GM19395 (cell line): Measurements from ENCODE around the gene HASPIN.

Experiments used
- ATAC-seq: cut with Tn5 transposase; IDR thresholded peaks from one replicate; pipeline ENCODE4 v1.9.1; 2021; ENCODE audit warnings: mild to moderate bottlenecking, moderate library complexity; ENCODE audit not compliant: unreplicated experiment

Gene HASPIN

DNA sequence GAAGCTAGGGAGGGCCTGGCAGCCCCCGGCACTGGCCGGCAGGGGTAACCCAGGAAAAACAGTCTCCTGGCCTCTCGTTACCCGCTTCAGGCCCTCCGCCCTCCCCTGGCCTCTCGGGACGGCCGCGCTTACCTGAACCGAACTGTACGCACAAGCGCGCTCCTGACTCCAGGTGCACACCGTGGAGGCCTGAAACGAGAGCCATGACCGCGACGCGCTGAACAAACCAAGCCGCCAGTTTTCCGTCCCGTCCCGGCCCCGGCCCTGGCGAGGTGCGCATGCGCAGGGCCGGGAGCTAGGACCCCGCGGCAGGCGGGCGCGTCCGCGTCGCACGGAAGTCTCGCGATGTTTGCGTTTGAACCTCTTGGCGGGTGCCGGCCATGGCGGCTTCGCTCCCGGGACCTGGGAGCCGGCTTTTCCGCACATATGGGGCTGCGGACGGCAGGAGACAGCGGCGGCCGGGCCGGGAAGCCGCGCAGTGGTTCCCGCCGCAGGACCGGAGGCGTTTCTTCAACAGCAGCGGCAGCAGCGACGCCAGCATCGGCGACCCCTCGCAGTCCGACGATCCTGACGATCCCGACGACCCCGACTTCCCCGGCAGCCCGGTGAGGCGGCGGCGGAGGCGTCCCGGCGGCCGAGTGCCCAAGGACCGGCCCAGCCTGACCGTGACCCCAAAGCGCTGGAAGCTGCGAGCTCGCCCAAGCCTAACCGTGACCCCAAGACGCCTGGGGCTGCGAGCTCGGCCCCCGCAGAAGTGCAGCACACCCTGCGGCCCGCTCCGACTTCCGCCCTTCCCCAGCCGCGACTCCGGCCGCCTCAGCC lies at the start of gene HASPIN:
TSS of gene HASPIN (plus strand) at position 348 of the 822 bp plus-strand sequence. CDS start at position 381, 33 bp downstream.
- peak; percentile 80 for ATAC-seq

DNA sequence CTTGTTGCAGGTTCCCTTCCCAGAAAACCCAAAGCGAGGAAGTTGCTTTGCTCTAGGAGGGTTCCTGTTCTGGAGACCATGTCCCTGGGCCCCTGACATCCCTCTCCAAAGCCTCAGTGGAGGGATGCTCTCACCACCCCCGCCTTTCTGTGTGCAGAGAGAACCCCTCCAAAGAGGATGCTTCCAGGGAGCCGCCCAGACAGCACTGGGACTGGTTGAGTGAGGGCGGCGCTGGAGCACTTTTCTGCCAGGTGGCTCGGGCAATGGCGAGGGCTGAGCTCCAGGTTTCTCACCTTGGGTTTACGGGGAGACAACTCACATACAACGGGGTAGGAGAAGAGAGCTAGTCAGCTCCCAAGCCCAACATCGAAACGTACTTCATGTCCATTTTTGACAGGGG lies 47.8 kb upstream of the HASPIN start:
- ATAC-seq = no peak

DNA sequence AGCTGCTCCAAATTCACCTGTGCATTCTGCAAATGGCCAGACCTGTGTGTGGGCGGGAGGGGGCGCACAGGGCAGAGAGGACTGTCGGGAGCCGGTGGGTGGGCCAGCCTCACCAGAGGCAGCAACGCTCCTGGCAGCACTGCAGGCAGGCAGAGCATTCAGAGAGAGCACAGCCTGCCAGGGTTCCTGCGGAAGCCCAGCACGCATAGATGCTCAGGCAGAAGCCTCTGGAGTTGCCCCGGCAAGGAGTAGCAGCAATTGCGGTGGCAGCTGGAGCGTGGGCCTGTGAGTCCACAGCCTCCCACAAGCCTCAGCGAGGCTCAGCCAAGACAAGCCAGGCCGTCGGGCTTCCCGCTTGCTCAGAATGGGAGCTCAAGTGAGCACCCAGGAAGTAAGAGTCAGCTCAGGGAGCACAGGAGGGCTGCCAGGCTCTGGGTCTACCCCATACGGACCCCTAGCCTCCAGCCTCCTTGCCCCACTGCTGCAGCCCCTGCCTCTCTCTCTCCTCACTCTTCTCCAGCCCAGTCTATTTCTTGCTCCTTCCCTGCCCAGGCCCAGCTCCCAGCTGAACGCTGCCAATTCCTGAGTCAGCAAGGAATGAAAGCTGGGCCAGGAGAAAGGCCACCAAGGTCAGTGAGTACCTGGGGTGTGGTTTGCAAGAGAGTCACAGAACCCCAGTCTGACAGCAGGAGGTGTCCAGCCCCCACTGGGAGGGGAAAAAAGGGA lies 45.4 kb upstream of the HASPIN start:
- no peak for ATAC-seq

DNA sequence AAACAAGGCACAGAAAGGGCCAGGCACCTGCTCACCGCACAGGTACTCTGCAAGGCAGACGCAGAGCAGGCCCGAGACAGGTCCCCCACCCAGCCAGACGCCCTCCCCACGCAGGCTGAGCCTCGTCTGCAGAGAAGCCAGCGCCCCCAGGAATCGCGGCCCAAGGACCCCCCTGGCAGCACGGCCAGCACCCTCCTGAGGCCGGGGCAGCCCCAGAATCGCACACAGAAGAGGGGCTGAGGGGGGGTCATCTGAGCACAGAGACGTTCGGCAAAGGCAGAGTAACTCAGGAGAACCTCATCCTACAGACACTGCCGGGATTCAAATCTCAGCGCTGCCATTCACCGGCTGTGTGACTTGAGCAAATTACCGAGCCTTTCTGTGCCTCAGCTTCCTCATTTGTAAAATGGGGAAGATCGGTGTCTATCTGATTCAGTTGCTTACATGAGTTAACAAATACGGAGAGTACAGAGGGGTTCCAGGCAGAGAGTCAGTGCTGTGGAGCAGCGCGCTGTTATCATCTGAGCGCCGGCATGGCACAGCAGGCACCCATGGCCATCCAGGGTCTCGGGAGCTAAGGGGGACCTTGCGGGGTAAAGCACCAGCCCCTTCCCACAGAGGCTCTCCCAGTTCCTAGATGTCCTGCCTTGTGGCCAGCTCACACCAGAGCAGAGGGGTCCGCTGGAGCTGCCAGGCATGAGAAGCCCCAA lies 44.7 kb upstream of the HASPIN start:
- ATAC-seq = no peak

DNA sequence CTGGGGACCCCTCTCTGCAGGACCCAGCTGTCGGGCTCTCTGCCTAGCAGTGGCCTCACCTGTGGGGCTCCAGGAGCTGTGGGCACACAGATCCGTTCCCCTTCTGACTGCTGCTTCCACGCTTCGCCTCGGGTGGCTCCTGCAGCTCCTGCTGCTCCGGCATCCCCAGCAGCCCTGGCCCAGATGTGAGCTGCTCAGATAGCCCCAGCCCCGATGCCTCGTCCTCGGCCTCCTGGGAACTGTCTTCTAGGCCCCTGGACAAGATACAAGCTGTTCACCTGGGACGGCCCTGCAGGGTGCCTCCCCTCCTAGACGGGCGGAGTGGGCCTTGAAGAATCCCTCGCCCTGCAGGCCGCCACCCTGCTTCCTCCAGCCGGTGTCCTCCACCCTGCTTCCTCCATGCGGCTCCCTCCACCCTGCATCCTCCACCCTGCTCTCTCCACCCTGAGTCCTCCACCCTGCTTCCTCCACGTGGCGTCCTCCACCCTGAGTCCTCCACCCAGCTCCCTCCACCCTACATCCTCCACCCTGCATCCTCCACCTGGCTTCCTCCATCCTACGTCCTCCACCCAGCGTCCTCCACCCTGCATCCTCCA lies 44.1 kb upstream of the HASPIN start:
- no peak for ATAC-seq

DNA sequence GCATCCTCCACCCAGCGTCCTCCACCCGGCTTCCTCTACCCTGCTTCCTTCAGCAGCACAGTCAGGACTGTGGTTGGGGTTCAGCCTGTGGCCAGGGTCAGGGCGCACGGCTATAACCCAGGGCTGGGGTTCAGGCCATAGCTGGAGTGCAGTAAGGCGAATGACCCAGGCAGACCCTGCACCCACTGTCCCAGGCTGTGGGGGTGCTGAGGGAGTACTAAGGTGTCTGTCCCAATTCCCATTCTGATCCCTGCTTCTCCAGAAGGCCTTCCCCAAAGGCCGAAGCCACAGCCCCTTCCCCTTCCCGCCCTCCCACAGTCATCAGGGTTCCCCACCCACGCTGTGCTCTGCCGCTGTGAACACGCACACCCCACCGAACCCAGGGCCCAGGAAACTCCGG lies 42.6 kb upstream of the HASPIN start:
- ATAC-seq = no peak

DNA sequence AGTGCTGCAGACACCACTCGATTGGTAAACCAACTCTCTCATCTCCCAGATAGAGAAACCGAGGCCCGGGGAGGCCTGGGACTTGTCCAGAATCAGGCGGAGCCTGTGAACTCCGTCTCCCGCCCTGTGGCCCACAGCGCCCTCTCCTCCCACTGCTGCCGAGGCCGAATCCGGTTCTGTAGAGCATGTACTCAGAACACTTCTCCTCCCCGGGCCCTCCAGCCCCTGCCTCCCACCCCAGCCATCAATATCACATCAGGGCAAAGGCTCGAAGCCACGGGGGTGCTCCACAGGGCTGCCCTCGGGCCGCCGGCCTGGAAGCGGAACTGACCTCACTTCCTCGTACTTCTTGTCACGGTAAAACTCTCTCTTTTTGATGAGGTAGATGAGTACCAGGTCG lies 42.1 kb upstream of the HASPIN start:
- ATAC-seq = no peak

DNA sequence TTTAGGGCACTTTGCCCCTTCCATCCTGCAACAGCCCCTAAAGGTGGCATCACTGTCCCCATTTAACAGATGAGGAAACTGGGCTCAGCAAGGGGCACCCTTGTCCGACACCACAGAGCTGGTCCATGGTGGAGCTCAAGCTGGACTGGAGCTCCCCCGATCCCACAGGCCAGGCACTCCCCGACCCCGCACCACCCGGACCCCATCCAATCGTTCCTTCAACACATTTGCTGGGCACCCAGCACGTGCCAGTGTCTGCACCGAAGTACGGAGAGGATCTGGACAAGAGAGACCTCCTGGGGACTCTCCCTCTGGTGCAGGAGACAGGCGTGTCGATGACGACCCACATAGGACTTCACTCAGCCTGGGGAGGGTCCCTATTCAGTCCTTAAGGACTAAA lies 41.7 kb upstream of the HASPIN start:
- no peak for ATAC-seq

DNA sequence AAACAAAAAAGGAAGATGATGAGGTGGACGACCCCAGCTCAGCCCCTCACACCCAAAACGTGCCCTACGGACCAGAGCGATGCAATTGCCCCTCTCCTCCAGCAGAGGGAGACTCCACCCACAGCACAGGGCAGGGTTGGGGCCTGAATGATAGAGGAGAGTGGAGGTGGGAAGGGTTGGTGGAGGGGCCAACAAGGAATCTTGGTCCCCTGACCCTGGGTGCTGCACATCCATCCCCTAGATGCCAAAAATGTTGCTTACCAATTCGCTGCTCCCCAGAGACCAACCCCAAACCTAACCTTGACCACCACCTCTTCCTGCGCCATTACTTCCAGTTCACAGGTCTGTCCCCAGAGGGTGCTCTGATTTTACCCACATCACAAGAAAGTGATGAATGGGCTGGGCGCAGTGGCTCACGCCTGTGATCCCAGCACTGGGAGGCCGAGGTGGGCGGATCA lies 40.6 kb upstream of the HASPIN start:
- peak; percentile 76 for ATAC-seq

DNA sequence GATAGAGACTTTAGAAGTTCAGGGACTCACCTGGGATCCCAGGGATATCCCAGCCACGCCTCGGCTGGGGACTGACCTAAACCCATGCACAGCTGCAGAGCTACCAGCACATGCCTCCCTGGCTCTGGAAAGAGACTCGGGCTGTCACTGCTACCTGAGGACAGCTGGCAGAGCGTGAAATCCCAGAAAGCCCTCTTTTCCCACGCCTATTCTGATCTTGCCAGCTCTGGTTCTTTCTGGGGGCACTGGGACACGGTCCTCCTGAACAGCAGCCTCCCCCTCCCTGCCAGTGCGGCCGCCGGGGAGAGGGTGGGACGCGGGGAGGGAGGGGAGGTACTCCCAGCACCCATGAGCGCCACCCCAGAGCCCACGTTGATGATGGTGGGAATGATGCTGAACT lies 38.5 kb upstream of the HASPIN start:
- no peak for ATAC-seq

DNA sequence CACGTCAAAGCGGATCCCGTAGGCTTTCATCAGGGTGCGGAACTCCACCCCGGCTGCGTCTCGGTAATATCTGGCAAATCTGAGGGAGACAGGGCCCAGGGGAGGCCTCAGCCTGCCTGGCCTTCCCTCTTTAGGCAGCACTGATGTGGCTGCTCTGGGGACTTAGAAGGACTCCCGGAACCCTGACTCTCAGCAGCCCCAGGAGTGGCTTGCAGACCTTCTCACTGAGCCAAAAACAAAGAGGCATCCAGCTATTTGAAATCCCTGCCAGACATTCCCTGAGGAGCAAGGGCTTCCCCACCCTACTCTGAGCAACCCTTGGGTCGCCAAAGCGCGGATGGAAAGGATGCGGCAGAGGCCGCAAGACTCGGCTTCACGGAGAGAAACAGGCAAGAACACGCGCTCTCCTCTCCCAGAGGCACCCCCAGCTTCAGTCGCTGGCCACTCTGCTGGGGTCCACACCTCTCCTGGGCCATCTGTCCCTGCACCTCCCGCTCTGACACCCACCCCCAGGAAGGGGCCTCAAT lies 35.6 kb upstream of the HASPIN start:
- no peak for ATAC-seq

DNA sequence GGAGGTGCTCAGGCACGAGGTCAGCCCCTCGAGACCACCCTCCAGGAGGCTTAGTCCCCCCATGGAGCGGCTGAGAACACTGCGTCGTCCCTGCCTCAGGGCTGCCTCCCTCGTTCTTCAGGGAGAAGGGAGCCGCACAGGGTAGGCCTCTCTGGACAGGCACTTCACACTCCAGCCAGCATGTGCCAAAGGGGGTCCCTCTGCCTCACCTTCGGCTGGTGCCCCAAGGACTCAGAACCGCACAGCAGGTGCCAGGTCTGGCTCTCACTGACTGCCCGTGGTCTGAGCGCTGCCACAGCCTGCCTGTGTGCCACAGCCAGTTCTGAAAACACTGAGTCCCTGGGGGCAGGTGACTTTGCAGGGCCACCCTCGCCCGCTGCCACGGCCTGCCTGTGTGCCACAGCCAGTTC lies 34.8 kb upstream of the HASPIN start:
- no peak for ATAC-seq

DNA sequence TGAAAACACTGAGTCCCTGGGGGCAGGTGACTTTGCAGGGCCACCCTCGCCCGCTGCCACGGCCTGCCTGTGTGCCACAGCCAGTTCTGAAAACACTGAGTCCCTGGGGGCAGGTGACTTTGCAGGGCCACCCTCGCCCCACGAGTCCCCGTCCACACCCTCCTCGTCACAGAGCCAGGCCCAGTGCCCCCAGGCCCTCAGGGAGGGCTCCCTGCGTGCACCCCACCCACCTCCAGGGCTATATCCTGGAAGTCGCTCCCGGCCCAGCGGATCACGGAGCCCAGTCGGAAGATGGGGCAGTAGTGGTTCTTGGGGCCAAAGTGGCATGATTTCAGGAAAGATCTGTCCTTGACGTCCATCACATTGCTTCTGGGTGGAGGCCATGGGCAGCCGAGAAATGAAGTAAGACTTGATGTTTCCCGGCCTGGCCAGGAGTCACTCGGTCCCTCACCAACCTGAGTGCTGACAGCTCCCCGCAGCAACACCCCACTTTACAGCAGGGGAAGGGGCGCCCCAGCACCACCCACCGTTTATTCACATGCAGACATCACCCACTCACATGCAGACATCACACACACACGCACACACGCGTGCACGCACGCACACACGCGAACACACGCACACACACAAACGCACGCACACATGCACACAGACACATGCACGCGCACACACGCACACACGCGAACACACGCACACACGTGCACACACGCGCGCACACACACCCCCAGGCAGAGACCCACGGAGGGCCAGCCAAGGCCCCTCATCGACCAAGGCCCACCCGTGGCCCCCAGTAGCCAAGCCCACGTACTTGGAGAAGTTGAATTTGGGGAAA lies 34.2 kb upstream of the HASPIN start:
- ATAC-seq = no peak

DNA sequence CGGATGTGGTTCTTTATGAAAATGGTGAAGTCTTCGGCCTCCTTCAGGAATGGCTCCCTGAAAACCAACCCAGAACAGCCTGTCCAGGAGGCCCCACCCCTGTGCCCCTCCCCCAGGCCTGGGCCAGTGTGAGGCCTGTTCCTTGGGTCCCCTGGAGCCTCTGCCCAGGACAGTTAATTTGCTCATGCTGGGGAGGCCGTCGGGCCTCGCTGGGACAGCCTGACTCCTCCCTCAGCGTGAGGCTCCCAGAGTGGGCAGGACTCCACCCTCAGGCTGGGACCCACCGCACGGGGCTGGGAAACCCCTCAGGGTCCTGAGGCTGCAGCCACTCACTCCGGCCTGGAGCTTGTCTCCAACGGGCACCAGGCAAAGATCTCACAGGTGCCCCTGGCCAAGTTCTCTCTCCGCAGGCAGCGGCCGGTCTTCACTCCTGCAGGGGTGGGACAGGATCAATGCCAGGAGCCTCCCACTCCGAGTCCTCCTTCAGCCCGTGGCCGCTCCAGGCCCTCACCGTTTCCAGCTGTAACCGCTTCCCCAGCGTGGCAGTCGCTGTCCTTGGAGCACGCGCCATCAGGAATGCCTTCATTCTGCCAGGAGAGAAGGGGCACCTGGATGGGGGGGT lies 33.5 kb upstream of the HASPIN start:
- ATAC-seq = no peak

DNA sequence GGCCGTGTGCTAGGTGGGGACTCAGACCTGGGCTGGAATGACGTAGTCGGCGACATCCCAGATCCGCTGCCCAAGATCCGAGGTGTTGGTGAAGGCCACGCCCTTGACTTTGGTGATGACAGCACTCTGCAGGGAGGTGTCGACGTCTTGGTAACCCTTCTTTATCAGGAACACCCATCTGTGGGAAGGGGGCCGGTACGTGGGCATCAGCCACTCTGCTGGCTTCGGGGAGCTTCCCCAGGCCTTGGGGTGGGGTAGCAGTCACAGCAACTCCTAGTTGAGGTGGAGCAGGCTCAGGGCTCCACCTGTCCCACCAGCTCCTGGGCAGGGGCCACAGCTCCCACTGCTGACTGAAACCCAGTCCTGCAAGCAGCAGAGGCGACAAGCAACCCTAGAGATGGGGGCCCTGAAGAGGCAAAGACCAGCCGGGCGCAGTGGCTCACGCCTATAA lies 32.1 kb upstream of the HASPIN start:
- ATAC-seq = no peak

DNA sequence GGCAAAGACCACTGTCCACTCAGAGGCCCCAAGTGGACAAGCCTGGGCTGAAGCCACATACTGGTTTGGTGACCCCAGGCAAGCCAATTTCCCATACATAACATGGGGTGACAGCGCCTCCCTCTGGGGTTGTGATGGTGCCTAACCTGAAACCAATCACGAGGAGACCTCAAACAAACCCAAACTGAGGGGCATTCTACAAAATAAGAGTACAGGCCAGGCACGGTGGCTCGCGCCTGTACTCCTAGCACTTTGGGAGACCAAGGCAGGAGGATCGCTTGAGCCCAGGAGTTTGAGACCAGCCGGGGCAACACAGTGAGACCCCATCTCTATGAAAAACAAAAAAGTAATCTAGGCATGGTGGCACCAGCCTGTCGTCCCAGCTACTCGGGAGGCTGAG lies 31.4 kb upstream of the HASPIN start:
- no peak for ATAC-seq

DNA sequence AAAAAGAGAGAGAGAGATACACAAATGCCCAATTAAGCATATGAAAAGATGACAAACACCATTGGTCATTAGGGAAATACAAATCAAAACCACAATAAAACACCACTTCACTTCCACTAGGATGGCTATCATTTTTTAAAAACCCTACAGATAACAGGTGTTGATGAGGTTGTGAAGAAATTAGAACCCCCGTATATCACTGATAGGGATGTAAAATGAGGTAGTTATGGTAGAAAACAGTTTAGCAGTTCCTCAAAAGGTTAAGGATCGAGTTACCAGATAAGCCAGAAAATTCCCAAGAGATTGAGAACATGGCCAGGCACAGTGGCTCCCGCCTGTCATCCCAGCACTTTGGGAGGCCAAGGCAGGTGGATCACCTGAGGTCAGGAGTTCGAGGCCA lies 30.6 kb upstream of the HASPIN start:
- ATAC-seq = no peak

DNA sequence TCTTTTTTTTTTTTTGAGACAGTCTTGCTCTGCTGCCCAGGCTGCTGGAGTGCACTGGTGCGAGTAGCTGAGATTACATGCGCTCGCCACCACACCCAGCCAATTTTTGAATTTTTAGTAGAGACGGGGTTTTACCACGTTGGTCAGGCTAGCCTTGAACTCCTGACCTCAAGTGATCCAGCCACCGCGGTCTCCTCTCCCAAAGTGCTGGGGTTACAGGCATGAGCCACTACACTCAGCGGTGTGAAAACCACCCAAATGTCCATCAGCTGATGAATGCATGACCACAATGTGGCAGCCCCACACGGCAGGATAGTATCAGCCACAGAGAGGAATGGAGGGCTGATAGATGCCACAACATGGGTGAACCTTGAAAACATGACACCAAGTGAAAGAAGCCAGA lies 29.9 kb upstream of the HASPIN start:
- ATAC-seq = no peak

DNA sequence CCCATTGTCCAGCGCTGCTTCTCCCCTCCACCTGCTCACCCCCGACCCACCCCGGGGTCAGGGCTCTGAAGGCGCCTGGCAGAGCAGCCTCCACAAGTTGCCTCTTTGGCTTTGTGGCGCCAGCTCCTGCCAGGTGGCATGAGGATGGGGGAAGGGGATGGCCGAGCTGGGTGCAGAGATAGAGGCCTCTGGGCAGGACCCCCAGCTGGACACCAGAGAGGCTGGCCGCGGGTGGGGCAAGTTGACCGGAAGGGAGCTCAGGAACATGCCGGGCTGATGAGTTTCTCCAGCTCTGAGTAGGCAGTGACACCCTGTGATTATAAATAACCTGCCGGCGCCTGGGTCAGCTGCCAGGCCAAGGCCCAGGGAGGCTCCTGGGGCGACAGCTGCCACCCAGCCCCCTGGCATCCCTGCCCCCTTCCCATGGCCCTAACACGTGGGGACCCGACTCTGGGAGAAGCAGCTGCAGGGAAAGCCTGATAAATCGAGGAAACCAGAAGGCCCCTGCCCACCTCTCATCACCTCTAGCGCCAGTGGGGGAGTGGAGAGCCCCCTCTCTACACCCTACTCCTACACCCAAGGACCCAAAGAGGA lies 28.5 kb upstream of the HASPIN start:
- no peak for ATAC-seq
